GM18519 (cell line): ENCODE data around the gene CPNE5.
"Not testable (repeated sequence)": the region's sequence is repeated elsewhere in the genome, so short reads cannot be mapped to it uniquely, and the experiment has no call there.

Experiments used
- ATAC-seq: cut with Tn5 transposase; IDR thresholded peaks from one replicate; pipeline ENCODE4 v1.9.1; 2021; ENCODE audit warnings: mild to moderate bottlenecking, moderate library complexity; ENCODE audit not compliant: unreplicated experiment, low FRiP score

Gene CPNE5

GRCh38 chr6:36817847-36818246, 21.4 kb downstream of the CPNE5 start:
- ATAC-seq = no peak

GRCh38 chr6:36817176-36817817, 21.9 kb downstream of the CPNE5 start:
- no peak for ATAC-seq

GRCh38 chr6:36815962-36816735, 23.1 kb downstream of the CPNE5 start:
- ATAC-seq = no peak

- no peak for ATAC-seq
These were observed 25.0 kb downstream of the CPNE5 start for GRCh38 chr6:36814249-36814648.

- ATAC-seq = no peak
These were observed 25.7 kb downstream of the CPNE5 start for GRCh38 chr6:36813526-36813925.

GRCh38 chr6:36813047-36813446, 26.2 kb downstream of the CPNE5 start:
- ATAC-seq = not testable (repeated sequence)

- no peak for ATAC-seq
These were observed 29.1 kb downstream of the CPNE5 start for GRCh38 chr6:36809941-36810803.

GRCh38 chr6:36809156-36809555, 30.1 kb downstream of the CPNE5 start:
- ATAC-seq = no peak

GRCh38 chr6:36808634-36809033, 30.6 kb downstream of the CPNE5 start:
- ATAC-seq = no peak

GRCh38 chr6:36807750-36808149, 31.5 kb downstream of the CPNE5 start:
- no peak for ATAC-seq

- no peak for ATAC-seq
These were observed 32.1 kb downstream of the CPNE5 start for GRCh38 chr6:36807143-36807542.

GRCh38 chr6:36805917-36806316, 33.3 kb downstream of the CPNE5 start:
- ATAC-seq = no peak

- ATAC-seq = no peak
These were observed 34.0 kb downstream of the CPNE5 start for GRCh38 chr6:36805096-36805797.

GRCh38 chr6:36804563-36804962, 34.7 kb downstream of the CPNE5 start:
- ATAC-seq = no peak

GRCh38 chr6:36803908-36804307, 35.3 kb downstream of the CPNE5 start:
- ATAC-seq = no peak

- ATAC-seq = no peak
These were observed 35.8 kb downstream of the CPNE5 start for GRCh38 chr6:36803482-36803881.

- no peak for ATAC-seq
These were observed 38.8 kb downstream of the CPNE5 start for GRCh38 chr6:36800223-36801076.

- ATAC-seq = no peak
These were observed 40.4 kb downstream of the CPNE5 start for GRCh38 chr6:36798852-36799251.

GRCh38 chr6:36797653-36798052, 41.6 kb downstream of the CPNE5 start:
- no peak for ATAC-seq

GRCh38 chr6:36797055-36797454, 42.2 kb downstream of the CPNE5 start:
- ATAC-seq = no peak
